H9 (cell line): ENCODE data around the gene MSMB. TPM values are rescaled to one million over a fixed set of nuclear protein-coding genes. Genes with fewer than 3 reads are reported as not detected.

Source experiments
- DNase-seq: peaks from one replicate; pipeline ENCODE4 v3.0.0-alpha.2; 2017
- H2AFZ ChIP-seq: one replicate; pipeline ENCODE4 v1.6.1; 2013; ENCODE audit warnings: mild to moderate bottlenecking, low read length, control low read depth, moderate library complexity
- H2AK5ac ChIP-seq: 2 replicates; pipeline ENCODE4 v1.6.1; 2013; ENCODE audit warnings: low read length, control low read depth, mixed read lengths; ENCODE audit not compliant: insufficient read length
- H2BK120ac ChIP-seq: one replicate; pipeline ENCODE4 v1.6.1; 2013; ENCODE audit warnings: low read depth, mild to moderate bottlenecking, low read length, control low read depth, inconsistent platforms; ENCODE audit not compliant: poor library complexity, severe bottlenecking
- H2BK12ac ChIP-seq: 2 replicates; pipeline ENCODE4 v1.6.1; 2013; ENCODE audit warnings: low read length, control low read depth, mixed read lengths, low read depth; ENCODE audit not compliant: insufficient read length
- H2BK15ac ChIP-seq: 2 replicates; pipeline ENCODE4 v1.6.1; 2013; ENCODE audit warnings: low read depth, low read length, control low read depth
- H2BK20ac ChIP-seq: one replicate; pipeline ENCODE4 v1.6.1; 2013; ENCODE audit warnings: low read depth, mild to moderate bottlenecking, low read length, control low read depth, inconsistent platforms; ENCODE audit not compliant: poor library complexity, severe bottlenecking
- H2BK5ac ChIP-seq: 2 replicates; pipeline ENCODE4 v1.6.1; 2013; ENCODE audit warnings: low read length, control low read depth, mixed read lengths; ENCODE audit not compliant: insufficient read length
- H3K14ac ChIP-seq: 2 replicates; pipeline ENCODE4 v1.6.1; 2013; ENCODE audit warnings: low read length, control low read depth; ENCODE audit not compliant: insufficient read depth
- H3K18ac ChIP-seq: 2 replicates; pipeline ENCODE4 v1.6.1; 2013; ENCODE audit warnings: low read depth, mild to moderate bottlenecking, mixed read lengths, low read length, control low read depth; ENCODE audit not compliant: insufficient read length
- H3K23ac ChIP-seq: 2 replicates; pipeline ENCODE4 v1.6.1; 2013; ENCODE audit warnings: low read length, control low read depth, mixed read lengths, low read depth; ENCODE audit not compliant: insufficient read length
- H3K23me2 ChIP-seq: 2 replicates; pipeline ENCODE4 v1.6.1; 2013; ENCODE audit warnings: low read depth, mild to moderate bottlenecking, mixed read lengths, low read length, control low read depth; ENCODE audit not compliant: insufficient read length, poor library complexity, severe bottlenecking
- H3K27ac ChIP-seq: 2 replicates; pipeline ENCODE4 v1.5.1; 2013; ENCODE audit warnings: low read length, control low read depth, mixed read lengths, low read depth; ENCODE audit not compliant: insufficient read length
- H3K27me3 ChIP-seq: 2 replicates; pipeline ENCODE4 v1.6.1; 2013; ENCODE audit warnings: low read length, control low read depth, inconsistent platforms; ENCODE audit not compliant: insufficient read depth
- H3K4ac ChIP-seq: 2 replicates; pipeline ENCODE4 v1.6.1; 2013; ENCODE audit warnings: low read depth, mild to moderate bottlenecking, control low read depth, inconsistent platforms, low read length, moderate library complexity
- H3K4me1 ChIP-seq: 2 replicates; pipeline ENCODE4 v1.6.1; 2013; ENCODE audit warnings: low read length, control low read depth, inconsistent platforms; ENCODE audit not compliant: insufficient read depth
- H3K4me2 ChIP-seq: 2 replicates; pipeline ENCODE4 v1.6.1; 2013; ENCODE audit warnings: low read length, control low read depth, mixed read lengths; ENCODE audit not compliant: insufficient read length, insufficient read depth
- H3K56ac ChIP-seq: 2 replicates; pipeline ENCODE4 v1.6.1; 2013; ENCODE audit warnings: low read depth, mild to moderate bottlenecking, mixed read lengths, low read length, control low read depth; ENCODE audit not compliant: insufficient read length
- H3K79me1 ChIP-seq: 2 replicates; pipeline ENCODE4 v1.6.1; 2013; ENCODE audit warnings: low read depth, mild to moderate bottlenecking, moderate library complexity, low read length, control low read depth, inconsistent platforms; ENCODE audit not compliant: insufficient read depth, poor library complexity, severe bottlenecking
- H3K79me2 ChIP-seq: 2 replicates; pipeline ENCODE4 v1.6.1; 2013; ENCODE audit warnings: low read length, control low read depth, inconsistent platforms; ENCODE audit not compliant: insufficient read depth
- H3K9ac ChIP-seq: 2 replicates; pipeline ENCODE4 v1.6.1; 2013; ENCODE audit warnings: low read length, control low read depth, mixed read lengths; ENCODE audit not compliant: insufficient read length; ENCODE audit errors: extremely low read depth
- H3K9me3 ChIP-seq: one replicate; pipeline ENCODE4 v1.6.1; 2013; ENCODE audit warnings: low read depth, low read length, inconsistent platforms; ENCODE audit not compliant: control insufficient read depth
- H3T11ph ChIP-seq: one replicate; pipeline ENCODE4 v1.6.1; 2013; ENCODE audit warnings: mild to moderate bottlenecking, low read length, control low read depth, inconsistent platforms
- H4K20me1 ChIP-seq: one replicate; pipeline ENCODE4 v1.6.1; 2013; ENCODE audit not compliant: control insufficient read depth, insufficient read length, insufficient read depth
- H4K5ac ChIP-seq: 2 replicates; pipeline ENCODE4 v1.6.1; 2013; ENCODE audit warnings: low read depth, mild to moderate bottlenecking, mixed read lengths, low read length, control low read depth; ENCODE audit not compliant: insufficient read length
- H4K8ac ChIP-seq: replicated peaks from 2 replicates; pipeline ENCODE4 v1.6.1; 2013; ENCODE audit warnings: low read length, control low read depth, mixed read lengths, low read depth; ENCODE audit not compliant: insufficient read length
- H4K91ac ChIP-seq: 2 replicates; pipeline ENCODE4 v1.6.1; 2013; ENCODE audit warnings: low read depth, mild to moderate bottlenecking, moderate library complexity, mixed read lengths, low read length, control low read depth; ENCODE audit not compliant: insufficient read length
- H3K27ac Mint-ChIP-seq, 3 experiments: 2 replicates in 2 of 3; 3 replicates in 1 of 3; pipeline ENCODE4 v1.8.0; 2020 to 2021; ENCODE audit warnings: mixed read lengths in 3 of 3, mild to moderate bottlenecking in 1 of 3, moderate library complexity in 1 of 3
- H3K27me3 Mint-ChIP-seq: 2 replicates; pipeline ENCODE4 v1.8.0; 2021; ENCODE audit warnings: low read depth, mild to moderate bottlenecking, moderate library complexity, mixed read lengths
- H3K36me3 Mint-ChIP-seq, 3 experiments: 2 replicates in 2 of 3; 3 replicates in 1 of 3; pipeline ENCODE4 v1.8.0; 2020 to 2021; ENCODE audit warnings: low read depth in 3 of 3, mixed read lengths in 3 of 3; ENCODE audit not compliant: insufficient read depth in 1 of 3
- H3K4me1 Mint-ChIP-seq, 2 experiments: 2 replicates each; pipeline ENCODE4 v1.8.0; 2020; ENCODE audit warnings: mixed read lengths in 2 of 2
- H3K4me3 Mint-ChIP-seq, 2 experiments: 2 replicates in 1 of 2; 3 replicates in 1 of 2; pipeline ENCODE4 v1.8.0; 2020 to 2021; ENCODE audit warnings: mild to moderate bottlenecking in 2 of 2, mixed read lengths in 2 of 2, moderate library complexity in 1 of 2
- H3K9me3 Mint-ChIP-seq, 2 experiments: 2 replicates in 1 of 2; 3 replicates in 1 of 2; pipeline ENCODE4 v1.8.0; 2020; ENCODE audit warnings: mild to moderate bottlenecking in 2 of 2, mixed read lengths in 2 of 2, moderate library complexity in 1 of 2
- CTCF ChIP-seq: fragments of 200-600 bp; sonication (generic); conservative IDR thresholded peaks from 3 replicates; pipeline ENCODE4 v1.8.0; 2021; ENCODE audit warnings: antibody characterized with exemption, mild to moderate bottlenecking
- WGBS: extraction: QIAGEN DNeasy Blood & Tissue Kit; methylation state at CpG from one replicate; pipeline ENCODE4 v1.1.7; 2013; ENCODE audit warnings: missing lambda C conversion rate, low lambda C conversion rate, mixed read lengths; ENCODE audit not compliant: insufficient read length; ENCODE audit errors: extremely low coverage; 5-methylcytosine and 5-hydroxymethylcytosine counted together
- total RNA-seq: library from RNA; stranded (reverse); gene quantifications from 2 replicates; pipeline ENCODE4 v1.2.1, GENCODE V29; 2021

Gene MSMB
- total RNA-seq, 1 experiment from 2014 or later: not detected

- H2BK5ac ChIP-seq: no peak overlapping the region
- H2AK5ac ChIP-seq: no peak overlapping the region
- no peak overlapping the region for H3K56ac ChIP-seq
- no peaks in the 10 kb centered on the region; the same call in 1 of the 2 replicates for H3K4me1 ChIP-seq
- no peak overlapping the region for H3K4ac ChIP-seq
- no peak overlapping the region for H2BK12ac ChIP-seq
- H2BK20ac ChIP-seq: no peak overlapping the region
- Mint-ChIP-seq H3K4me3 (no peak overlapping the region), H3K36me3 (peaks cover 3 to 16% (median 9%) of the 10 kb centered on the region in 3 experiments; a peak in 6 of 7 replicates), H3K27me3 (no peaks in the 10 kb centered on the region), H3K9me3 (no peaks in the 10 kb centered on the region), H3K4me1 (peaks cover 20 to 30% of the 10 kb centered on the region in 2 experiments), H3K27ac (no peak overlapping the region)
- no peak overlapping the region for H4K8ac ChIP-seq
- TF ChIP-seq CTCF: no peak
- no peak overlapping the region for H3K9ac ChIP-seq
- H4K20me1 ChIP-seq: no peaks in the 10 kb centered on the region
- no peak overlapping the region for H4K91ac ChIP-seq
- H3K79me1 ChIP-seq: peaks cover 3% of the 10 kb centered on the region
- H3K23ac ChIP-seq: no peak overlapping the region
- no peak overlapping the region for H3K18ac ChIP-seq
- no peaks in the 10 kb centered on the region for H3K27me3 ChIP-seq
- no peaks in the 10 kb centered on the region for H3K23me2 ChIP-seq
- WGBS: no CpG with 5 or more reads among the region's 3 CpGs
- H2AFZ ChIP-seq: no peak overlapping the region
- no peak overlapping the region for H3K14ac ChIP-seq
- no peak overlapping the region for H2BK15ac ChIP-seq
- DNase-seq: no peak
- H3K9me3 ChIP-seq: no peaks in the 10 kb centered on the region
- H2BK120ac ChIP-seq: no peak overlapping the region
- no peak overlapping the region for H3K27ac ChIP-seq
- no peak overlapping the region for H4K5ac ChIP-seq
- peaks cover 6% of the 10 kb centered on the region; the same call in 1 of the 2 replicates for H3K79me2 ChIP-seq
- no peak overlapping the region for H3K4me2 ChIP-seq
- H3T11ph ChIP-seq: no peak overlapping the region
Observed at GRCh38 chr10:46019177-46019528, 26.9 kb downstream of the MSMB start.
